IPS-NIHi7 (cell line): ENCODE results near the gene KLHL36.
"Not testable (repeated sequence)": the region's sequence is repeated elsewhere in the genome, so short reads cannot be mapped to it uniquely, and the experiment has no call there.

Experiments used
- DNase-seq: peaks from one replicate; pipeline ENCODE4 v3.0.0; 2012; ENCODE audit warnings: mixed read lengths; ENCODE audit errors: extremely low spot score

The KLHL36 gene

DNA sequence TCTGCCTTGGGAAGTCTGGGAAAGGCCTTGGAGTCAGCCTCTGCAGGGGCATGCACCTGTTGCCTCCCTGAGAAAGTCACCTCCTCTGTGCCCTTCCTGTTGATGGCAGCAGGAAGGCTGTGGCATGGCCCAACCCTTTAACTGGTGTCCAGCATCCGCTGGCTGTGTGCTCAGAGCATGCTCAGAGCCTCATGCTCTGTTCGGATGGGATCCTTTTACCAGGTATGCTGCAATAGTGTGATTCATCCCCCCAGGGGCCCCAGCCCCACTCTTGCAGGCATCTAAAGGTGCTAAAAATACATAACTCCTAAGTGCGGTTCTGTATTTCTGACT lies 24.9 kb downstream of the KLHL36 start:
- no peak for DNase-seq

GRCh38 chr16:84673561-84673960 lies 25.2 kb downstream of the KLHL36 start:
- DNase-seq: no peak

GRCh38 chr16:84675423-84675822 lies 27.1 kb downstream of the KLHL36 start:
- DNase-seq: no peak

- no peak for DNase-seq
Measured at GRCh38 chr16:84675884-84676283, 27.6 kb downstream of the KLHL36 start.

GRCh38 chr16:84677017-84677803 lies 28.9 kb downstream of the KLHL36 start:
- DNase-seq: no peak

DNA sequence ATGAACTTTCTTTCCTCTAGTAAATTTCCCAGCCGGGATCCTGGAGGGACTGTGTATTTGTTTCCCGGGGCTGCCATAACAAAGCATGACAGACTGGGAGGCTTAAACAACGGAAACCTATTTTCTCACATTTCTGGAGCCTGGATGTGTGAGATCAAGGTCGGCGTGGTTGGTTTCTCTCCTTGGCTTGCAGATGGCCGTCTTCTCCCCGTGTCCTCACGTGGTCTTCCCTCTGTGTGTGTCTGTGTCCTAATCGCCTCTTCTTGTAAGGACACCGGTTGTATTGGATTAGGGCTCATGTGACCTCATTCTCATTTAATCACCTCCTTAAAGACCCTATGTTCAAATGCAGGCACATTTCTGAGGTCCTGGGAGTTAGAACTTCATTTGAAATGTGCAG lies 29.5 kb downstream of the KLHL36 start:
- DNase-seq: no peak

DNA sequence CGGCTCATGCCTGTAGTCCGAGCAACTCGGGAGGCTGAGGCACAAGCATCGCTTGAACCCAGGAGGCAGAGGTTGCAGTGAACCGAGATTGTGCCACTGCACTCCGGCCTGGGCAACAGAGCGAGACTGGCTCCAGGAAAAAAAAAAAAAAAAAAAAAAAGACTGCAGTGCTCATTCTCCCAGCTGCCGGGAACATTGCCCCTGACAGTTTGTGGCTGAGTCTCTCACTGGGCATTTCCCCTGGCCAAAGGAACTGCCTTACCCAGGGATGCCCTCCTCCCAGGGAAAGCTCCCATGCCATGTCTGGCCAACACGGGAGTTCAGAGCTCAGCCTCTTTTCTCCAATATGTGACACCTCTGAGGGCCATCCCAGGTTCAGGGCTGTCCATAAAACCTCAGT lies 30.2 kb downstream of the KLHL36 start:
- DNase-seq: no peak

DNA sequence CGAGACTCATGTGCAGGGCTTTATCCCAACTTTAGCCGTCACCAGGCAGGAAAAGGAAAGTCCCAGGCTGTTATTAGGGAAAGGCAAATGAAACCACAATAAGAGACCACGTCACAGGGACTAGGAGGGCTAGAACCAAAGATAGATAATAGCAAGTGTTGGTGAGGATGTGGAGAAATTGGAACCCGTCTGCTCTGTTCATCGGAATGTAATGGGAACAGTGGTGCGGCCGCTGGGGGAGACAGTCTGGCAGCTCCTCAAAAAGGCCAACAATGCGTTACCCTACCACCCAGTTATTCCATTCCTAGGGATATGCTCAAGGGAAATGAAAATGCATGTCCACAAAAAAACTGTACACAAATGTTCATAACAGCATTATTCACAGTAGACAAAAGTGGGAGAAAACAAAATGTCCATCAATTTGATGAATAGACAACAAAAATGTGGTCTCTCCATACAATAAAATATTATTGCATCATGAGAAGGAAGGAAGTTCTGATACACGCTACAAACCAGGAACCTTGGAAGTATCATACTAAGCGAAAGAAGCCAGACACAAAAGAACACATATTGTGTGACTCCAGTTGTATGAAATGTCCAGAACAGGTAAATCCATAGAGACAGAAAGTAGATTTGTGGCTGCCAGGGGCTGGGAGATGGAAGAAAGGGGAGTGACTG lies 32.0 kb downstream of the KLHL36 start:
- no peak for DNase-seq

DNA sequence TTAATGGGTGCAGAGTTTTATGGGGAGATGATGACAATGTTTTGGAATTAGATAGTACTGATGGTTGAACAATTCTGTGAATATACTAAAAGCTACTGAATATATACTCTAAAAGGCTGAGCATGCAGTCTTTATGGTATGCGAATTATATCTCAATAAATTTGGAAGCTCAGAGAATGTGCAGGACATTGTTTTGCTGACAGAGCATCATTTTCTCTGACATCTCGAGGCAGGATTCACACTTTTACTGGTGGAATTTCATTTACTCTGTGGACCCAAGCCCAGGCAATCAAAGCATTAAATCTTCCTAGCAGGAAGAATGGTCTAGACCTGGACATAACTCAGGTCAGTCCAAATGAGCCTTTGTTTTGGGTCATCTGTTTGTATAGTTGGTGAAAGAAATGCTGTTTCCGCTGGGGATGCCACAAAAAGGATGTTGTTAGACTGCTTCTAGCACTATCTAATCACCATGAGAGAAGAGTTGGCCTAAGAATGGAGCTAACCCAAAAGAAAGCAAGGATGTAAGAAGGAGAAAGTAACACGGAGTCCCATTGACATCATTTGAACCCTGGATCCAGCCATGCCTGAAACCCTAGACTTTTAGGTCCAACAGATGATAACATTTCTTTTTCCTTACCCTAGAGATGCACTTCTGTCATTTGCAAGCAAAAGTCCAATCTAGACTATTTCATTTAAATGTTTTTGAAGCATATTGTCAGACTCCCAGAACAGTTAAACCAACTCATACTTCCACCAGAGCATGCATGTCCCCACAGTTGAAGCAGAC lies 32.7 kb downstream of the KLHL36 start:
- no peak for DNase-seq

- peak; percentile 72 for DNase-seq
Measured at GRCh38 chr16:84683691-84684591, 35.6 kb downstream of the KLHL36 start.

GRCh38 chr16:84684592-84684965 lies 36.3 kb downstream of the KLHL36 start:
- DNase-seq: no peak

GRCh38 chr16:84685210-84685609 lies 36.9 kb downstream of the KLHL36 start:
- DNase-seq: no peak

DNA sequence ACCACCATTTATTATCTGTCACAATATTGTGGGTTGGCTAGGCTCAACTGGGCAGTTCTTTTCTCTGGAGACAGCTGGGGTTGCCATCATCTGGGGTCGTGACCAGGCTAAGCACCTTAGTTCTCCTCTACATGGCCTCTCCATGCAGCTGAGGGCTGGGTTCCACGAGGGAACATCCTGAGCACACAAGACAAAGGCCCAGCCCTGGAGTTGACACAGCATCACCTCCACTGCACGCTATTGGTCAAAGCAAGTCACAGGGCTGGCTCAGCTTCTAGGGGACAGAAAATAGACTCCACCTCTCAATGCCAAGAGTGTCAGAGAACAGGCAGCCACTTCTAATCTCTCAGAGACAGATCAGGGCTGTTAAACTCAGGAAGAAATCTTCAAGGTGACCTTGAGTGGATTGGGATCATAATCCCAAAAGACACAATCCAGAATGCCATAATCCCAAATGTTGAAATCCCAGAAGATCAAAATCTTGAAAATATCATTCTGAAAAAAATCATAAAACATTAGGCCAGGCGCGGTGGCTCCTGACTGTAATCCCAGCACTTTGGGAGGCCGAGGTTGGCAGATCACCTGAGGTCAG lies 38.5 kb downstream of the KLHL36 start:
- no peak for DNase-seq

DNA sequence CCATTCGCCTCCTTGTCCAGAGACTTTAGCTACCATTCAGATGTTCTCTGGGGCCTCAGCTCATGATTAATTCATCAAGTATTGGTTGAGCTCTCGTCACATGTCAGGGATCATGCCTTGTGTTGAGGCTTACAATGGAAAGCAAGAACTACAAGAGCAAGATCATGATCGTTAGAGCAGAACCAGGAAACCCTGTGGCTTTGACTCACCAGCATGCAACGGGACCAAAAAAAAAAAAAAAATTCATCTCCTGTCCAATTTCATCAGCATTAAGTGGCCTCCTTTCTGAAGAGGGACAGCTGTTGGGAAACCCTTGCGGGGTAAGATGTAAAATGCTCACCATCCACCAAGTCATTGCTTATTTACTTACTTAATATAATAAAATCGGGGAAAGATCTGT lies 39.4 kb downstream of the KLHL36 start:
- DNase-seq: no peak

DNA sequence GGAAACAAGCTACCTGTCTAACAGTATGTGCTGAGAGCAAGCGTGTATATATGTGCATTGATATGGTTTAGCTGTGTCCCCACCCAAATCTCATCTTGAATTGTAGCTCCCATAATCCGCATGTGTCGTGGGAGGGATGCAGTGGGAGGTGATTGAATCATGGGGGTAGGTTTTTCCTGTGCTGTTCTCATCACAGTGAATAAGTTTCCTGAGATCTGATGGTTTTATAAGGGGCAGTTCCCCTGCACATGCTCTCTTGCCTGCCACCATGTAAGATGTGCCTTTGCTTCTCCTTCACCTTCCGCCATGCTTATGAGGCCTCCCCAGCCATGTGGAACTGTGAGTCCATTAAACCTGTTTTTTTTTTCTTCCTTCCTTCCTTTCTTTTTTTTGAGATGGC lies 39.9 kb downstream of the KLHL36 start:
- DNase-seq: not testable (repeated sequence)

DNA sequence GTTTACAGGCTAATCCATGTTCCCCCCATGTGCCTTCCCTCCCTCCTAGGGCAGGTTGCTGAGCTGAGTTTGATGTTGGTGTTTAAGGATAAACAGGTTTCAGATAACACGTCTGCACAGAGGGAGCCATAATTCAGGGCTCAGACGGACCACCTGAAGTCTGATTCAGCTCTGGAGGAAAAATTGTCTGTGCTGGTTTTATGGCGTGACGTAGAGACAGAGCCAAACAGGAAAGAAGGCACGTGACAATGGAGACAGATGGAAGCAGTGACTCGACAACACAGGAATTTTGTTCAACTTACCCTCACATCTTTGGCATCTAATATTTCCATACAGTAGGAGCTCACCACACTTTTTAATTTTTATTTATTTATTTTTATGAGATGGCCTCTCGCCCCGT lies 40.8 kb downstream of the KLHL36 start:
- DNase-seq: no peak

DNA sequence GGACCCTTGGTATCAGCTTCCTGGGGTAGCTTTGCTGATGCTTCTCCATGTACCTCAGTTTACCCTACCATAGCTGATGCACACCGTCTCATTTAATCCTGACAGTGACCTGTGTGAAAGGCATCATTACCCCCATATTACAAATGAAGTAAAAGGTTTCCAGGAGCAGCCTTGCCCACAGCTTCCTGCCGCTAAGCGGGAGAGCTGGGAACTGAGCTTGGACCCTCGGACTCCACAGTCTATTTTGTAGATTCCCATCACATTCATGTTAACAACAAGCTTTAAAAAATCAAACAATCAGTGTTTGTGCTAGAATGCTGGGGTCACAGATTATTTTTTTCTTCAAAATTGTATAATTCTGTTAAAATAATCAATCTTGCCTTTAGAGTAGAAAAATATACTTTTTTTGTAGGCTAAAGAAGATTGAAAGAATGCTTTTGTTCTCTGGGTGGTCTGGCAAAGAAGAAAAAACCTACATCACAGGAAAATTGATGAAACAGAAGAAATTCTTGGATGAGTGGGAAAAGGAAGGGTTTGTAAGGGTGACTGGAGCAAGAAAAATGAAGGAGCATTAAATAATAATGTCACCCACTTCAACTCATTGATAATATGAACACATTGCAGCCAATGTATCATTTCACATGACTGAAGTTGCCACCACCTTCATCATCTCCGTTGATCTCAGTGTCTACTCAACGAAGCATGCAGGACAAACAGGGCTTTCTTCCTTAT lies 41.9 kb downstream of the KLHL36 start:
- no peak for DNase-seq

- DNase-seq: no peak
Measured at GRCh38 chr16:84692451-84693214, 44.3 kb downstream of the KLHL36 start.

- not testable (repeated sequence) for DNase-seq
Measured at GRCh38 chr16:84693869-84694268, 45.6 kb downstream of the KLHL36 start.

DNA sequence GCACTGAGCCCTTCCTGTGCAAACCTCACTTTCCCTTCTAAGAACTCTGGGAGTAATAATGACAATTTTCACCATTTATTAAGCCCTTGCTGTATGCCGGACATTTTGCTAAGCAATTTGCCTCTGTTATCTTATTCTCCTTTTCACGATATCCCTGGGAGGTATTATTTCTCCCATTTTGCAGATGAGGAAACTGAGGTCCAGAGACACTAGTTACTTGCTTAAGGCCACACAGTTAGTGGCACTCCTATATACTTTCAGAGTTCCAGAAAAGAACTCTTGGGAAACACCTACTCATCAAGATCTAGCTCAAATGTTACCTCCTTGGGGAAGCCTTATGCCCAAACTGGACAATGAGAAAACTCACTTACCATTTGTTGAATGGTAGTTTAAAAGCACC lies 46.7 kb downstream of the KLHL36 start:
- no peak for DNase-seq
